HG03575 (cell line): ENCODE results near the gene RFTN1.

ENCODE experiments used
- ATAC-seq: cut with Tn5 transposase; IDR thresholded peaks from one replicate; pipeline ENCODE4 v1.9.1; 2021; ENCODE audit not compliant: unreplicated experiment, insufficient number of reproducible peaks, low FRiP score; ENCODE audit errors: extremely low read depth

The RFTN1 gene

DNA sequence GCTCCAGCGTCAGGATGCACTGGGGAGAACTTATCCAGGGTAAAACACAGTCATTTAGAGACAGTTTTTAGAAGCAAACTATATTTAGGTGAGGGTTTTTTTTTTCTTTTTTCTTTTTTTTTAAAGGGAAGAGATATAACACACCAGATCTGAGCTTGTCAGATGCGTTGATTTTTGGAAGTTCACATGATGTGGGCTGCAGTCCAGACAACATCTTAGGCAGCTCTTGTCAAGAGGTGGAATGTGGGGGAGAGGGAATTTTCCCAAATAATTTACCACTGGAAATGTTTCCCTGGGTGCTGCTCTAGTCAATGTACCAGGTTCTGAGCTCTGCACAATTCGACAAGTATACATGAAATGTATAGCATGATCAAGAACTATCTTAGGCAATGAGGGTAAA lies 155.2 kb downstream of the RFTN1 start:
- ATAC-seq, result no peak

DNA sequence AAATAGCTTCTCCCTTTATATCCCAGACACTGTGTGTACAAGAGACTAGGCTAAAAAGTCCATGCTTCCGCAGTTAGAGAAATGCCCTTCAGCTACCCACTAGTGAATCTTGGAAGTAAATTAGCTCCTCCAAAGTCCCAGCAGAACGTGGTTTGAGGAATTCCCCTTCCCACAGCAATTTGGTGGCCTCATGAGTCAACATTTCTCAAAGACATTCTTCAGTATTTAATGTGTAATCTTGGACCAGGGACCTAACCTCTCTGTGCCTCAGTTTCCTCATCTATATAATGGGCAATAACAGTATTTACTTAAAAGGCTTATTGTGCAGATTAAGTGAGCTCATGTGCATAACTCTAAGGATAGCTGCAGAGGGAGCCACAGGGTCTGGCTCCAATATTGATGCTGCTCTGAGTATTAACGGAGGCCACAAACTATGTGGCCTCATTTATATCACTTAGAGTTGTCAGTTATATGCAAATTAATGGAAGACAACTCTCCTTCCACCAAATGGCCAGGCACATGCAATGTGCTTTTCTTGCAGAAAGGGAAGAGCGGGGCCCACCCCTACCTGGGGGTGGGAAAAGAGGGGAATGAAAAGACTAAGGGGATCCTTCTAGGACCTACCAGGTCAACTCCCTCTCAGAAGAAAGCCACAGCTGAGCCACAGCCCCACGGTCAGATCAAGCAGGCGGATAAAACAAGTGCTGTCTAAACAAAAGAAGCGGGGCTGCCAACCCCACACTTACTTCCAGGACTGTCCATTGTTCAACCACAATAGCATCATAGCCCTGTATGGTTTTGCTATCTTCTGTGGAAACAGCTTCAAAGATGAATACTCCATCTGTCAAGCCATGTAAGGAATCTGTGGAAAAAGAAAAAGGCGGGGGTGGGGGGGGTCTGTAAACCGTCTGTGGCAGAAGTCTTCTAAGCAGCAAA lies 156.0 kb downstream of the RFTN1 start:
- no peak for ATAC-seq

DNA sequence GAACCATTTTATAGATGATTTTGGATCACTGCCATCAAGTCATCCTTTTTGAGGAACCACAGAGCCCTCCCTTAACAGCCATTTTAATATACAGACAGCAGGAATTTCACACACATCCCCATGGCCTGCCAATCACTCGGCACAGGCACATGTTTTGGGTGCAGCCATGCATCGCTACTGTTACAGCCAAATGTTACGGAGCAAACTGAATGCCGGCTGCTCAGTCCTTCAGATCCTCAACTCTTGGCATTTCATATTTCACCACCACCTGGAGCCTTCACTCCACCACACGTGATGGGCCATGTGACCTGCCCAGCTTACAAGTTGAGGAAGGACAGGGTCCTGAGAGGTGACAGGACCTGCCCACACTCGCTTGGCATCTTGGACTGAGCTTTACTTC lies 157.7 kb downstream of the RFTN1 start:
- ATAC-seq, result no peak

DNA sequence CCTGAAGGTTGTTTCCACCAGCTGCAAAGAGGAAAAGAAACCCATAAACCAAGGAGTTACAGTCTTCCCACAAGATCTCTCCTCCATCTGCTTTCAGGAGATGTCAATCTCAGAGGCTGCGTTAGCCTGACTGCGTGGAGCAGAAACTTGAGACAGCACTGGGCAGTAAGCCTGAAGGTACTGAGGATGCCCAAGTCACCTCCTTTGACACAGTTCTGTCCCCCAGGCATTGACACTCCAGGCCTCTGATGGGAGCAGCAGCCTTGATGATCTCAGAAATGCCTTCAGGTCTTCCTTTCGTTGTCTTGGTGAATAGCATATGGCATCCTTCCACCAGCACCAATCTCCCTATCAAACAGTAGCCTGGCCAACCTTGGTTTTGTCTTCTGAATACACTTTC lies 159.2 kb downstream of the RFTN1 start:
- ATAC-seq, result no peak

DNA sequence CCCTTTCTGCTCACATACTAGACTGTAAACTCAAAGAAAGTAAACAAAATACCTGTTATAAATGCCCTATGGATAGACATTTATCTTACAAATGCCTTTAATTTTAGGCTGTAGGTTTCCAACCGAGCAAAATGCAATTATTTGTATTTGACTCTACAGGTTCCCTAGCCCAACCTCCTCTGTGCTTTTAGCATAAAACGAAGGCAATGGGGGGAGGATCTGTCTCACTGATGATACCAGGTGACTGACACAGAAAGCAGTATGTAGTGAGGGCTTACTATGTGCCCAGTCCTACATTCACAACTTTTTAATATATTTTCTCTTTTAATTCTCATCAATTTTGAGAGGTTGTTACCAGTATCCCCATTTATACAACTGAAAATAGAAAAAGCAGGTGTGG lies 161.1 kb downstream of the RFTN1 start:
- ATAC-seq, result no peak

DNA sequence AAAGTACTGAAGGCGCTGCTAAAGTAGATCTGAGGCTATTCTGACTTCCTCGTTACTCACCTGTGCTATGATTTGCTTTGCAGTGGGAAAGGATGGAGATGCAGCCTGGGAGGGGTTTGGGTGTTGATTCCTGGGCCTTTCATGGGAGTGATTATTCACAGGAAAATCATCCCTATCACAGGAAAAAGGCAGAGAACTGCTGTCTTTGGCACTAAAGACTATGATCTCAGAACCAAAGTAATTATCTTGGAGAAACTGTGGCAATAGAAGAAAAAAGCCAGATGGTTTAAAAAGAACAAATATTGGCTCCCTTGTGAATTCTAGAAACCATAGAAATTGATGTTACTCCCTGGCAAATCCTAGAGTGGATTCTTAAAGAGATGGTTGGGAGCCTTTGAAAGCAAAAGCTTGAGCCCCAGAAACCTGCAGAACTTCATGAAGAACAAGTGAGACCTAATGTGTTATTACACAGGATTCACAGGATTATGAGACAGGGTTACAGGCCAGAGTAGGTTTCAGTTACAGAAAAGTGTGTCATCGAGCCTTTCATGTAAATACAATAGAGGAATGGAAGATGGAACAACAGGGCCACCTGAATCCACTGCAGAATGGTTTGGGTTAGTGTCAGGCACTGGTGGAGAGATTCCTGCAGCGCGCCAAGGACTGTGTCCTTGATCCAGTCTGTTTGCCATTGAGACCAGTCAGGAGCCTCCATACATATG lies 162.7 kb downstream of the RFTN1 start:
- no peak for ATAC-seq

DNA sequence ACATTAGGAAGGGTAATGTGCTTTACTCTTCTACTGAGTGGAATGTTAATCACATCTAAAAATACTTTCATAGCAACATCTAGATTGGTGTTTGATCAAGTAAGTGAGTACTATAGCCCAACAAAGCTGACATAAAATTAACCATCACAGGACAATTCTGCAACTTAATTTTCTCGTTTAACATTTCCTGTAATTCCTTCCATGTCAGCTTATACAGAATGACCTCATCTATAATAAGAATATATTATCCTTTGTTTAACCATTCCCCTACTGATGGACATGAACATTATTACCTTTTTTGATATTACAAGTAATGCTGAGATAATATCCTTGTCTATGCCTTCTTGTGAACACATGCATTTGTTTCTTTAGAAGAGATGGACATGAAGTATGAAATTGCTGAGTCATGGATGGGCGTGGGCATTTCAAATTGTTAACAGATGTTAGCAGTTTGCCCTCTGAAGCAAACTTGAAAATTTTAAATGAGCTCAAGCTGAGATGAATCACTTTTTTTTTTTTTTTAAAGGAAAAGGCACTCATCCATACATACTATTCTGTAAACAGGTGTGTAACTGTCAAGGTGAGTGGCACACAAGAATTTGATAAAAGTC lies 163.4 kb downstream of the RFTN1 start:
- ATAC-seq, result no peak

DNA sequence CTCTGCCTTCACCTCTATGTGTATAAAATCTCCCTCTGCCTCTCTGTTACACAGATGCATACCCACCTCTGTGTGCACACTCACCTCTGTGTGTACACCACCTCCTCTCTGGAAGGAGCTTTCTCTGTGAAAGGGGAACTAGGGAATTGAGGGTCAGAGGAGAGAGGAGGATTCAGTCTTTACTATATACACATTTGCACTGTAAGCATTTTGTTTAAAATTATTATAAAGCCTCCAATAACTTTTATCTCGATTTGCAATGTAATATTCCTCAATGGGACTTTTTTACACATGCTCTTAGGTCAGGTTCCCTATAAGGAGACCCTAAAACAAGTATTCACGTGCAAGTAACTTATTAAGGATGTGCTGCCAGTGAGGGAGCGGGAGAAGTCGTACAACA lies 166.0 kb downstream of the RFTN1 start:
- ATAC-seq, result no peak

DNA sequence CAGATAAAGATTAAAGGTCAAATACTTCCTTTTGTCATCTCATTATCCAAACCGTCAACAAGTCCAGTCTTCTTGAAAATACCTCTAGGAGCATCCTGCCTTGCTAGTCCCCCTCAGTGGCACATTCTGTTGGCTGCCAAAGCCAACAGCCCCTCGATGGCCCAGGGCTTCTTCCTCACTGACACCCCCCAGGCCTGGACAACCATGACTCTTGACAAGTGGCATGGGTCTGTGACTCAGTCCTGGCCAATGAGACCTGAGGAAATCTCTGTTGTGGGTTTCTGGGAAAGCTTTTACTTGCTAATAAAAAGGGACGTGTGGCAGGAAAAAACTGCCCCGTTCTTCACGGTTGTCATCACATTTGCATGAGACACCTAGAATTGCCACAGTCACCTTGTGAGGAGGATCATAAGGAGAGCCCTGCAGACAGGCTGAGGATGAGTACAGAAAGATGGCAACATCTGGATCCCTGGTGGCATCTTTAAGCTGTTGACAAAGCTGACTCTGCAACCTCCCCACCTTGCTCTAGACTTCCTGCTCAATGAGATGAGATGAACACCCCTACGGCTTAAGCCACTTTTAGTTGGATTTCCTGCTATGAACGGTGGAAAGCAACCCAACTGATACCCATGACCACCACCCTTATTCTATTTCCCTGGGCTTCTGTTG lies 167.0 kb downstream of the RFTN1 start:
- ATAC-seq, result no peak

DNA sequence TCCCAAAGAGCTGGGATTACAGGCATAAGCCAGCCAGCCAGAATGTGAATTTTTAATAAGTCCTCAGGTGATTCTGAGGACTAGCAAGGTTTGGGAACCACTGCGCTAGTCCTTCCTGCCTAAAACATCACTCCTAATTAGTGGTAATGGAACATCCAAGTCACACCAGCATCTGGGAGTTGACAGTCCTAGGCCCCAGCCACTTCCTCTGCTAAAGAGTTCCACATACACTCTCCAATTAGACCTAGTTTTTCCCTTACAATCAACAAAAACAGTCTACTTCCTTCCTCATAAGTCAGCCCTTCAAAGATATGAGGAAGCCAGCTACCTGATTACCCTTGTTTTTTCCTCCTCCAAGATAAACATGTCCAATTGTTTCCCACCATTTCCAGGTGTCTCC lies 170.4 kb downstream of the RFTN1 start:
- ATAC-seq, result no peak

DNA sequence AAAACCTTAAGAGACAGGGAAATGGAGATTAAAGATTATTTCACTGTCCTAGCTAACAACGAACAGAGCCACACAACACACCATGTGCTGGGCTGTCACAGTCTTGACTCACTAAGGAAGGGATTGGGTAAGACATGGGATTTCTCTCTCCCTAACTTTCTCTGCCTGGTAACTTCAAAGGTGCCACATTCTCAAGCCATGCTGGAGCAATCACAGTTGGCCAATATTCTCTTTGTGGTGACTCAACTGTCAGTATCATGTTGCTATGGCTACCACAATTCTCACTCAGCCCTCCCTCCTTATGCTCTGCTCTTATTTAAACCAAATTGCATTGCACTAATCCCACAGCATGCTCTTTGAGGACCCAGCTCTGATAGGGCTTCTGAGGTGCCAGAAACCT lies 174.5 kb downstream of the RFTN1 start:
- ATAC-seq, result no peak

DNA sequence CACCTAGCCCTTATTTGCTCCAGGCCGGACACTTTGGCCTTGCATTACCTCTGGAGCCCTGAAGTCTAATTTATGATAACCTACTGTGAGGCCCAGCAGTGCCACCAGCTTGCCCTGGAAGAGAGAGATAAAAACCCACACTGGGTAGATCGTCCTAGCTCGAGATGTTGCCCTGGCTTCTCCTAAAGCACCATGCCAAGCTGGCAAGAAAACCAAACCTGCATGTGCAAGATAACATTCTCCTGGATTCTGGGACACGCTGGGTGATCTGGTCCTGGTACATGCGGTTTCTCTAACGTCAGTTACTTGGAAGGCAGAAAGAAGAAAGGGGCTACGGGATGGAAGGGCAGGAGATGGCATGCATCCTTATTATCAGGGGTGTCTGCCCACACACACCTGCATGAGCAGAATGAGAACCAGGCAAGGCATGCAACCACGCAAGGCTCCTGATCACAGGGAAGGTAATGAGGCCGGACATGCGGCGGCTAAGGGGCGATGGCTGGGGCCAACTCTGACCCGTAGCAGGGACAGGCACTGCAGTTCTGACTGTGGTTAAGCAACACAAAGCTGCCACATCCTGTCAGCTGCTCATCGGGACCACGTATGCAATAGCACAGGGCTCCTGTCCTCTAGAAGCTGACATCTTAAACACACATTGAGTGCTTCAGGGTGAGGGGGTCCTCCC lies 175.5 kb downstream of the RFTN1 start:
- ATAC-seq, result peak; percentile 66

DNA sequence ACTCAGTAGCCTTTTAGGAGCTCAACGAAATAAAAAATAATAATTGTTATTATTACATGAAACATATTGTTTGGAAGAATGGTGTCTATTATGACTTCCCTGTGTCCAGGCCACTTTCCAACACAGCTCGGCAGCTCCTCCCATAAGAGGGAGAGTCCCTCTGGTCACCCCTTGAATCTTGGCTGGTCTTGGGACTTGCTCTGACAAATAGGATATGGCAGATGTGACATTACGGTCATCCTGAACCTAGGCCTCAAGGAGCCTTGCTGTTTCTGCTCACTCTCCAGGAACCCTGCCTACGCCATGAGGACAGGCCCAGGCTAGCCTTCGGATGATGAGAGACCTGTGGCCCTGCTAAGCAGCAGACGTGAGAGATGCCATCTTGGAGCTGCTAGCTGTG lies 176.7 kb downstream of the RFTN1 start:
- no peak for ATAC-seq

DNA sequence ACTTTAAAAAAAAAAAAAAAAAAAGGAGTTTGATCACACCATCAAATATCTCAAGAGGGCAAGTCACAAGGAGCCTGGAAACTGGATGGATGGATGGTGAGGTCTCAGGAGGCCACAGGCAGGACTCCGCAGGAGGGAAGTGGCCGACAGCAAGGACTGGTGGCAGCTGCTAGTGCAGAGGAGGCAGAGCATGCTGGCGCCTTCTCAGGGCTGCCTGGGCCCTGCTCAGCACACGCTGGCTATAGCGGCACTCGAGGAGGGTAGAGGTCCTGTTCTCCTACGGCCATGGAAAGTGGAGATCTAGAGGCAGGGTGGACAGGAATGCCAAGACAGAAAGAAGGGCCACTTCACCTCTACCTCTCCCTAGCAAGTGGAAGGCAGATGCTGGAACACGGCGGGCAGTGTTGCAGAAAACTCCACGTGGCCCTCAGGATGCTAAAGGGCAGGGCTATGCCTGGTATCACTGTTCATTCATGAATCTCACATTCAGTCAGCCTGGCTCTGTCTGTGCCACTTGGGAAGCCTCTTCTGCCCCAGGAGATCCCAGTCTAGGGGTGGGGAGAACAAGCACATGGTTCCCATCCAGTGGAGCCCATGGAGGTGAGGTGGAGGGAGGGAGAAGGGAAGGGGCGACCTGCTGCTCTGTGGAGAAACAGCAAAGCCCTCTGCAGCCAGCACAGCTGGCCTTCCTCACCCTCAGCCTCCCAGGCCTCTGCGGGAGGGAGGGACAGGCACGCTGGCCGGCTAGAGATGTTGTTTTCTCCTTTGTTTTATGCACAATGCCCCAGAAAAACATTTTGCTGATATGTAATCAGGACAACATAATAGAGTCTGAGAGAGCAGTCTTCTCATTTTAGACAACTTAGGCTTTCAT lies 177.5 kb downstream of the RFTN1 start:
- ATAC-seq, result no peak

DNA sequence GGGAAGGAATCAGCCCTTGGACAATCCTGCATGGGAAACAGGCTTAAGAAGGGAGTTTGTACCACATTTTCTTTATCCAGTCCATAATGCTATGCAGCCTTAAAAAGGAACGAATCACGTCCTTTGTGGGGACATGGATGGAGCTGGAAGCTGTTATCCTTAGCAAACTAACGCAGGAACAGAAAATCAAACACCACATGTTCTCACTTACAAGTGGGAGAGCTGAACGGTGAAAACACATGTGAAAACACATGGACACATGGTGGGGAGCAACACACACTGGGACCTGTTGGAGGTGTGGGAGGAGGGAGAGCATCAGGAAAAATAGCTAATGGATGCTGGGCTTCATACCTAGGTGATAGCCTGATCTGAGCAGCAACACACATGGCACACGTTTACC lies 178.2 kb downstream of the RFTN1 start:
- no peak for ATAC-seq

DNA sequence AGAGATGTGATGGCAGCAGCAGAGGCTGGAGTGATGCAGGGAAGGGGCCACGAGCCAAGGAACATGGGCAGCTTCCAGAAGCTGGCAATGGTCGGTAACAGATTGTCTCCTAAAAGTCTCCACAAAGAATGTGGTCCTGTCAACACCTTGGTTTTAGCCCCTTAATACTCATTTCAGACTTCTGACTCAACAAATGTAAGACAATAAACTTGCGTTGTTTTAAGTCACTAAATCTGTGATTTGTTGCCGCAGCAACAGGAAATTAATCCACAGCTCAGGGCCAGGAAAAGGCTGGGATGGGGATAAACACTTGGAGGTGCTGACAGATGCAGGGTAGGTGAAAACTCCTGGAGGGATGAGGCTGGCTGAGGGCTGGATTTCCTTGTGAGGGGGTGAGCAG lies 178.6 kb downstream of the RFTN1 start:
- no peak for ATAC-seq

DNA sequence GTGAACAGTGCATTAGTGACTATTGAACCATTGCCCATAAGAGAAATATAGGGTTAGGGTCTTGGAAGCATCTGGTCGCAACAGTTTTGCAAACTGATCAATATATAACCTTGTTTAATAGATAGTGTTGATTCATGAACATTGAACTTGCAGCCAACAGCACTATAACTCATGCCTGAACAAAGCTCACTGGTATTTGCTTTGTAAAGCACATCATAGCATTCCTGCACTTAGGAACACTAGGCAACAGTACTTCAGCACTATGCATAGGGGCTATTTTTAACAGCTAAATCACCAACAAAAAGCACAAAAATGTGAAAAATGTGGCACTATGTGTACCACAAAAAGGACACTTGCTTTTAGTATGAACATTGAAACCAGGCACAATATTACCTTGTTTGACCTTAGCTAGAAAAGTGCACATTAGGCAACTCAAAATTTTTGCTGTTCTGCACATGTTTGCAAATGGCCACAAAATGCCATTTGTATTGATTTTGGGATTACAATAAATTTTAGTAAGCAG lies 180.5 kb downstream of the RFTN1 start:
- ATAC-seq, result no peak

DNA sequence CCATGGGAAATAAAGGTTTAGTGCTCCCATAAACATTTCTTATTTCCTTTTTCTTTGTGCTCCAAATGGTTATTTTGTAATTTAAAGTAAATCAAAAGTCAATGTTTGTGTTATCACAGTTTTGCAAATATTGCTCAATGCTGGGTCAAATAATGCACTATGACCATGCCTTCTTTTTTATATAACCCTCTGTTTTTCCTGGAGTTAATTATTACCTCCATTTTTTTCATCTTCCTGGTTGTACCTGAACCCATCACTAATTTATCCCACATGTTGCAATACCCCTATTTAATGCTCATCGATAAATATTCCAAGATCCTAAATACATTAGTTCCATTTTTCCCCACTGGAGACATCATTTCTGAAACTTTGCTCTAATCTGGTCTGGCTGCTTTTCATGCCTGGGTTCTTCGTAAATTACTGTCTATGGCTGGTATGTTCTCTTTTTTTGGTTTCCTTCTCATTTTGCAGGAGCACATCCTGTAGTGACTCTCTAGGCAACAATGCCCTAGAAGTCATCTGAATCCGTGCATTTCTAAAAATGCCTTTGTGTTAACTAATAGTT lies 182.1 kb downstream of the RFTN1 start:
- ATAC-seq, result no peak
